ENCODE data around the gene SASH1. TPM values are rescaled to one million over a fixed set of nuclear protein-coding genes. Genes with fewer than 3 reads are reported as not detected.

SASH1 gene
- total RNA-seq, 1 experiment from 2014 or later, result 11.7 TPM

DNA sequence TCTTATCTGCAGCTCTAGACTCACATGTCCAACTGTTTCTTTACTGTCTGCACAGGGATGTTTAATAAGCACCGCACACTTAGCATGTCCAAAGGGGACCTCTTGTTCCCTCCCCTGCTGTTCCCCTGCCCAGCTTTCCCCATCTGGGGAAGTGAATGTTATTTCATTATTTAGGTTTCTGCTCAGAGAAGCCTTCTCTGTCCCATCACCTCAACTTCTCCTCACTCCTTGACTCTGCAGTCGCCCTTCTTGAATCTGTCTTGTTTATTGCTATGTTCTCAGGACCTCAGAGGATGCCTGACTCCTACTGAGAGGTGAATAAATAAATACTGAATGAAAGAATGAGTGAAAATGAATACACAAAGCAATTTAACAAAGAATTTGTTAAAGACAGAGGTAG is 121.0 kb downstream of the SASH1 start:
- ATAC-seq, result no peak
- Histone ChIP-seq H3K9ac (ENCODE audit: low read length) (no peak overlapping the region), H3K4me3 (replicated peaks in 1 of 2; ENCODE audit: low read depth in 1 of 2, low read length in 2 of 2) (no peak overlapping the region), H3K79me2 (ENCODE audit: insufficient read depth, low read length) (no peaks in the 10 kb centered on the region), H3K36me3 (ENCODE audit: control insufficient read depth in 1 of 2, insufficient read depth in 2 of 2, low read length in 2 of 2) (no peaks in the 10 kb centered on the region), H3K9me2 (ENCODE audit: insufficient read depth) (no peaks in the 10 kb centered on the region), H3K27me3 (ENCODE audit: insufficient read depth, low read length) (no peaks in the 10 kb centered on the region), H3K4me2 (ENCODE audit: low read length) (no peak overlapping the region), H3K27ac (ENCODE audit: low read depth, low read length) (no peak overlapping the region), H3K9me3 (ENCODE audit: control insufficient read depth in 1 of 2, insufficient read depth in 1 of 2, low read depth in 1 of 2, low read length in 2 of 2) (no peaks in the 10 kb centered on the region), H4K20me1 (ENCODE audit: insufficient read depth) (no peaks in the 10 kb centered on the region), H3K4me1 (ENCODE audit: control insufficient read depth in 1 of 2, insufficient read depth in 2 of 2, low read length in 2 of 2) (no peaks in the 10 kb centered on the region), H2AFZ (ENCODE audit: low read depth, low read length, poor library complexity, severe bottlenecking) (no peak overlapping the region)
- intact Hi-C loops (cut with micrococcal nuclease), result loop anchor here (1.0 to 5.0 kb wide), 3 partner anchors 286 to 1073 kb away; partner anchors contain the start of gene SAMD5
- POLR2A ChIA-PET, result no interaction called here
- CTCF ChIA-PET, result interaction anchor here (1.1 to 1.4 kb wide), 4 partner anchors 17 to 287 kb away, joined by 3 to 9 read pairs (median 6); no protein-coding TSS in a partner anchor
- no TSS peak for BruUV-seq (replicated peaks)
- RAD21 ChIA-PET (ENCODE audit: low non-redundant PET in 1 of 2, low total read pairs in 2 of 2, uncharacterized antibody in 2 of 2, unreplicated experiment in 2 of 2), result no interaction called here
- no peak for DNase-seq (ENCODE audit: low read depth, low spot score)
- TF ChIP-seq, protein P1, sequence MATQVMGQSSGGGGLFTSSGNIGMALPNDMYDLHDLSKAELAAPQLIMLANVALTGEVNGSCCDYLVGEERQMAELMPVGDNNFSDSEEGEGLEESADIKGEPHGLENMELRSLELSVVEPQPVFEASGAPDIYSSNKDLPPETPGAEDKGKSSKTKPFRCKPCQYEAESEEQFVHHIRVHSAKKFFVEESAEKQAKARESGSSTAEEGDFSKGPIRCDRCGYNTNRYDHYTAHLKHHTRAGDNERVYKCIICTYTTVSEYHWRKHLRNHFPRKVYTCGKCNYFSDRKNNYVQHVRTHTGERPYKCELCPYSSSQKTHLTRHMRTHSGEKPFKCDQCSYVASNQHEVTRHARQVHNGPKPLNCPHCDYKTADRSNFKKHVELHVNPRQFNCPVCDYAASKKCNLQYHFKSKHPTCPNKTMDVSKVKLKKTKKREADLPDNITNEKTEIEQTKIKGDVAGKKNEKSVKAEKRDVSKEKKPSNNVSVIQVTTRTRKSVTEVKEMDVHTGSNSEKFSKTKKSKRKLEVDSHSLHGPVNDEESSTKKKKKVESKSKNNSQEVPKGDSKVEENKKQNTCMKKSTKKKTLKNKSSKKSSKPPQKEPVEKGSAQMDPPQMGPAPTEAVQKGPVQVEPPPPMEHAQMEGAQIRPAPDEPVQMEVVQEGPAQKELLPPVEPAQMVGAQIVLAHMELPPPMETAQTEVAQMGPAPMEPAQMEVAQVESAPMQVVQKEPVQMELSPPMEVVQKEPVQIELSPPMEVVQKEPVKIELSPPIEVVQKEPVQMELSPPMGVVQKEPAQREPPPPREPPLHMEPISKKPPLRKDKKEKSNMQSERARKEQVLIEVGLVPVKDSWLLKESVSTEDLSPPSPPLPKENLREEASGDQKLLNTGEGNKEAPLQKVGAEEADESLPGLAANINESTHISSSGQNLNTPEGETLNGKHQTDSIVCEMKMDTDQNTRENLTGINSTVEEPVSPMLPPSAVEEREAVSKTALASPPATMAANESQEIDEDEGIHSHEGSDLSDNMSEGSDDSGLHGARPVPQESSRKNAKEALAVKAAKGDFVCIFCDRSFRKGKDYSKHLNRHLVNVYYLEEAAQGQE (IDR thresholded peaks at IDR 0.05; ENCODE audit: low read depth), result no peak
- TF ChIP-seq YY1 (IDR thresholded peaks at IDR 0.05; ENCODE audit: extremely low read depth, insufficient replicate concordance, low read depth, low read length) (no peak), CBX3 (IDR thresholded peaks at IDR 0.05; ENCODE audit: low read depth) (no peak), FOSL1 (IDR thresholded peaks at IDR 0.05; ENCODE audit: low read depth) (no peak), POLR2A (IDR thresholded peaks at IDR 0.05; ENCODE audit: borderline replicate concordance, extremely low read depth, insufficient read depth, insufficient read length) (no peak), EZH2 (IDR thresholded peaks at IDR 0.05) (no peak)
- TF ChIP-seq, protein P2, sequence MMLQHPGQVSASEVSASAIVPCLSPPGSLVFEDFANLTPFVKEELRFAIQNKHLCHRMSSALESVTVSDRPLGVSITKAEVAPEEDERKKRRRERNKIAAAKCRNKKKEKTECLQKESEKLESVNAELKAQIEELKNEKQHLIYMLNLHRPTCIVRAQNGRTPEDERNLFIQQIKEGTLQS (IDR thresholded peaks at IDR 0.05), result no peak
